ENCODE data around the gene TGFB1. TPM values are rescaled to one million over a fixed set of nuclear protein-coding genes. Genes with fewer than 3 reads are reported as not detected.

TGFB1 gene
- total and polyA plus RNA-seq, 2 of the 13 experiments (the other 11 are each of a cell fraction or from before 2014, with no cell fraction given) = 4.1 to 5.4 TPM

- in situ Hi-C loops (cut with HindIII; ENCODE audit: extremely low pct_ligation_motif_present, low pct_unique_long_range_greater_than_20kb) = no loop called here
- 95% methylated on average over 18 of the region's 20 CpGs for WGBS (ENCODE audit: low lambda C conversion rate)
- H3K27ac ChIP-seq (ENCODE audit: extremely low read length, insufficient read depth, low read length) = no peak overlapping the region
- H3K27me3 ChIP-seq (ENCODE audit: control insufficient read depth in 1 of 2, insufficient read depth in 2 of 2, low read length in 2 of 2) = no peaks in the 10 kb centered on the region
- no TSS peak for BruUV-seq (replicated peaks)
- POLR2A ChIA-PET = interaction anchor here (0.7 to 1.2 kb wide), 2 partner anchors 18 to 19 kb away, joined by 3 read pairs; no protein-coding TSS in a partner anchor
- peaks cover 14 to 47% of the 10 kb centered on the region in 2 experiments for H3K36me3 ChIP-seq (replicated peaks in 1 of 2; ENCODE audit: control insufficient read depth in 1 of 2, insufficient read depth in 2 of 2, low read length in 2 of 2)
- no peak overlapping the region for H2AFZ ChIP-seq (ENCODE audit: low read length)
- FAIRE-seq (no peak), DNase-seq (ENCODE audit: low spot score) (no peak), ATAC-seq (no peak; the same call in 1 of the 3 replicates)
- CTCF ChIA-PET (ENCODE audit: low intra/inter-chr PET ratio, low total read pairs) = no interaction called here
- H3K9ac ChIP-seq (ENCODE audit: insufficient read depth, low read depth, low read length) = no peak overlapping the region
- no peak overlapping the region for H3K4me2 ChIP-seq (ENCODE audit: low read depth, low read length)
- TF ChIP-seq CBFB (CRISPR knock-in tag; IDR thresholded peaks at IDR 0.05) (no peak), FLYWCH1 (CRISPR knock-in tag; IDR thresholded peaks at IDR 0.05) (no peak), ATF7 (IDR thresholded peaks at IDR 0.05) (no peak), ATF7 (CRISPR knock-in tag; IDR thresholded peaks at IDR 0.05) (no peak), AGO2 (optimal IDR thresholded peaks at IDR 0.05; ENCODE audit: low read depth, low read length) (peak; percentile 24), CTCF (CRISPR knock-in tag; IDR thresholded peaks at IDR 0.05) (peak; percentile 41), TERF1 (CRISPR knock-in tag; IDR thresholded peaks at IDR 0.05) (no peak), IRX3 (CRISPR knock-in tag; IDR thresholded peaks at IDR 0.05; ENCODE audit: borderline replicate concordance, low read depth) (no peak), PCBP2 (optimal IDR thresholded peaks at IDR 0.05; ENCODE audit: low read depth, low read length, poor library complexity, severe bottlenecking) (no peak), SKI (IDR thresholded peaks at IDR 0.05; ENCODE audit: partially characterized antibody) (no peak), ZNF496 (CRISPR knock-in tag; IDR thresholded peaks at IDR 0.05; ENCODE audit: insufficient replicate concordance) (no peak), CBX5 (CRISPR knock-in tag; IDR thresholded peaks at IDR 0.05; ENCODE audit: borderline replicate concordance) (no peak), ZNF484 (CRISPR knock-in tag; IDR thresholded peaks at IDR 0.05; ENCODE audit: borderline replicate concordance, low read depth) (no peak), ZNF34 (CRISPR knock-in tag; IDR thresholded peaks at IDR 0.05; ENCODE audit: borderline replicate concordance) (no peak), ZNF709 (CRISPR knock-in tag; IDR thresholded peaks at IDR 0.05) (no peak), ZEB1 (IDR thresholded peaks at IDR 0.05; ENCODE audit: insufficient replicate concordance, low read depth) (peak; percentile 38), ZNF710 (CRISPR knock-in tag; IDR thresholded peaks at IDR 0.05; ENCODE audit: borderline replicate concordance) (no peak)
- intact Hi-C loops (cut with micrococcal nuclease; ENCODE audit: unreplicated experiment) = loop anchor here (1.0 kb wide), 1 partner anchor 10 kb away; no protein-coding TSS in a partner anchor
- no peaks in the 10 kb centered on the region for H3K79me2 ChIP-seq (ENCODE audit: insufficient read depth, low read length)
- no peaks in the 10 kb centered on the region for H3K9me3 ChIP-seq (ENCODE audit: low read length)
- no peak overlapping the region for H3K4me3 ChIP-seq (replicated peaks in 1 of 3; ENCODE audit: insufficient read depth in 1 of 3, low read depth in 2 of 3, low read length in 3 of 3)
- no peaks in the 10 kb centered on the region for H4K20me1 ChIP-seq (ENCODE audit: insufficient read depth, low read length)
- no peaks in the 10 kb centered on the region for H3K4me1 ChIP-seq (ENCODE audit: insufficient read depth, low read length)
Observed at GRCh38 chr19:41341669-41342490, 11.8 kb downstream of the TGFB1 start.

Data from HepG2 (cell line).